Measurements from ENCODE around the gene ALDH18A1. TPM values are rescaled to one million over a fixed set of nuclear protein-coding genes. Genes with fewer than 3 reads are reported as not detected.

Gene ALDH18A1
- total and polyA plus RNA-seq, 2 donors (not counting 3 experiments of a cell fraction or from before 2014, with no cell fraction given), result 53.2 to 92.6 TPM

DNA sequence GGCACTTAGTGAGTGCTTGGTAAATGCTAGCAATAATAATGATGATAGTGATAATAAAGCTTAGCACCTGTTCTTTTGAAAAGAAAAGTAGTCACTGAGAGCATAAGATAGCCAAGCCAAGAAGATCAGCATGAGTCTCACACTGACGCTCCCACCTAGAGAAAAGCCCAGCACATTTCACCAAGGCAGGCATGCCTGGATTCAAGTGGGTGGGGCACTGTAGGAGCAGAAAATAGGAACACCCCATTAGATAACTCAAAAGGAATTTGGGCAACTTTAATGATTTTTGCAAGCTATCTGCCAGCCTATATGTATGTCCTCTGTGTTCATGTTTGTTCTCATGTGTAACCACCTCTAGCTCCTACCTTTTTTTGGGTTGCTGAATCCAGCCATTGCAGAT lies 77.2 kb downstream of the ALDH18A1 start:
- FAIRE-seq, result no peak
- POLR2A ChIA-PET, result no interaction called here
- Histone ChIP-seq H3K4me1 (ENCODE audit: control insufficient read depth, extremely low read depth, insufficient read depth, low read length) (no peaks in the 10 kb centered on the region), H3K9me3 (replicated peaks; ENCODE audit: control insufficient read depth, insufficient read depth, low read length) (no peaks in the 10 kb centered on the region), H3K36me3 (ENCODE audit: control insufficient read depth in 2 of 2, extremely low read depth in 1 of 2, insufficient read depth in 2 of 2, low read length in 2 of 2) (no peaks in the 10 kb centered on the region), H3K79me2 (ENCODE audit: control insufficient read depth, insufficient read depth, low read length) (no peaks in the 10 kb centered on the region), H3K4me3 (replicated peaks in 1 of 3; ENCODE audit: insufficient read depth in 1 of 3, low read depth in 1 of 3, low read length in 3 of 3) (no peak overlapping the region), H3K4me2 (ENCODE audit: insufficient read depth, low read length) (no peak overlapping the region), H2AFZ (ENCODE audit: low read depth, low read length) (no peak overlapping the region), H3K9me1 (replicated peaks; ENCODE audit: control insufficient read depth, extremely low read depth, insufficient read depth, low read length) (no peaks in the 10 kb centered on the region), H3K9ac (replicated peaks; ENCODE audit: extremely low read depth, insufficient read depth, low read length) (no peak overlapping the region), H3K27ac (ENCODE audit: insufficient read depth, low read depth, low read length) (no peak overlapping the region), H4K20me1 (replicated peaks; ENCODE audit: control insufficient read depth, extremely low read depth, insufficient read depth, low read length) (no peaks in the 10 kb centered on the region), H3K27me3 (ENCODE audit: control insufficient read depth in 2 of 2, insufficient read depth in 2 of 2, low read length in 2 of 2) (peaks cover 21% of the 10 kb centered on the region in 2 experiments)
- TF ChIP-seq GATA2 (IDR thresholded peaks at IDR 0.05; ENCODE audit: insufficient read depth, insufficient read length, low read depth, low read length) (no peak), EZH2 (IDR thresholded peaks at IDR 0.05; ENCODE audit: borderline replicate concordance, low read depth, low read length, severe bottlenecking) (no peak)
- BruUV-seq (replicated peaks), result no TSS peak
- dilution Hi-C loops (cut with MboI; ENCODE audit: extremely low pct_ligation_motif_present, low sequenced_read_pairs) (loop anchor here (25.0 kb wide), 1 partner anchor 167 kb away; no protein-coding TSS in a partner anchor), intact Hi-C loops (cut with micrococcal nuclease) (no loop called here)
- CTCF ChIA-PET, result interaction anchor here (2.0 kb wide), 1 partner anchor 10 kb away, joined by 10 read pairs; no protein-coding TSS in a partner anchor
- no peak for DNase-seq (ENCODE audit: low read depth, low spot score)

DNA sequence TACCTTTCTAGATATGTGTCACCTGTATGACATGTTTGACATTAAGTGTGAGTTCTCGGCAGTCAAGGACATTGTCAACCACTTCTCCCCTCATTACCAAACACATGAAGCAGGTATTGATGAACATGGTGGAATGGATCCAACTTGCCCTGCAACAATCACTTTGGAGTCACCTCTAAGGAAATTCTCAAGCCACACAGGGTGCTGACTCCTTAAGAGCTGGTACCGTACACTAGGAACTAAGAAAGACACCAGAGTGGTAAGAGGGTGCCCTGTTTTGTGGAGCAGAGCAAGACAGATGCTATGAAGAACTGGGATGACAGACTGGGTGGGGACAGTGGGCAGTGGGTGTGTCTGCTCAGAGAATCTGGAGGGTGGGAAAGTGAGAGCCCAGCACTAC lies 77.9 kb downstream of the ALDH18A1 start:
- Histone ChIP-seq H3K9ac (replicated peaks; ENCODE audit: extremely low read depth, insufficient read depth, low read length) (no peak overlapping the region), H3K9me1 (replicated peaks; ENCODE audit: control insufficient read depth, extremely low read depth, insufficient read depth, low read length) (no peaks in the 10 kb centered on the region), H3K9me3 (replicated peaks; ENCODE audit: control insufficient read depth, insufficient read depth, low read length) (no peaks in the 10 kb centered on the region), H2AFZ (ENCODE audit: low read depth, low read length) (no peak overlapping the region), H3K4me3 (replicated peaks in 1 of 3; ENCODE audit: insufficient read depth in 1 of 3, low read depth in 1 of 3, low read length in 3 of 3) (no peak overlapping the region), H3K4me2 (ENCODE audit: insufficient read depth, low read length) (no peak overlapping the region), H3K27ac (ENCODE audit: insufficient read depth, low read depth, low read length) (no peak overlapping the region), H3K79me2 (ENCODE audit: control insufficient read depth, insufficient read depth, low read length) (no peaks in the 10 kb centered on the region), H3K27me3 (ENCODE audit: control insufficient read depth in 2 of 2, insufficient read depth in 2 of 2, low read length in 2 of 2) (peaks cover 17 to 18% of the 10 kb centered on the region in 2 experiments), H3K4me1 (ENCODE audit: control insufficient read depth, extremely low read depth, insufficient read depth, low read length) (no peaks in the 10 kb centered on the region), H3K36me3 (ENCODE audit: control insufficient read depth in 2 of 2, extremely low read depth in 1 of 2, insufficient read depth in 2 of 2, low read length in 2 of 2) (no peaks in the 10 kb centered on the region), H4K20me1 (replicated peaks; ENCODE audit: control insufficient read depth, extremely low read depth, insufficient read depth, low read length) (no peaks in the 10 kb centered on the region)
- CTCF ChIA-PET, result interaction anchor here (2.0 kb wide), 1 partner anchor 11 kb away, joined by 10 read pairs; no protein-coding TSS in a partner anchor
- POLR2A ChIA-PET, result no interaction called here
- no peak for FAIRE-seq
- dilution Hi-C loops (cut with MboI; ENCODE audit: extremely low pct_ligation_motif_present, low sequenced_read_pairs) (loop anchor here (25.0 kb wide), 1 partner anchor 166 kb away; no protein-coding TSS in a partner anchor), intact Hi-C loops (cut with micrococcal nuclease) (no loop called here)
- no peak for DNase-seq (ENCODE audit: low read depth, low spot score)
- no TSS peak for BruUV-seq (replicated peaks)
- TF ChIP-seq POLR2A (IDR thresholded peaks at IDR 0.05; ENCODE audit: low read depth, low read length) (no peak), POLR2AphosphoS5 (IDR thresholded peaks at IDR 0.05; ENCODE audit: insufficient read depth, low read depth, low read length) (no peak), GATA2 (IDR thresholded peaks at IDR 0.05; ENCODE audit: insufficient read depth, insufficient read length, low read depth, low read length) (no peak)
